Activated CD4-positive, alpha-beta T cell treated with anti-CD3 and anti-CD28 coated beads, Interleukin-2, amount 50 U/mL, for 48 hours (primary cell): ENCODE measurements around the gene FGF10.

ENCODE experiments used
- DNase-seq, 2 experiments: peaks; one replicate each; pipeline ENCODE4 v3.0.0-alpha.2; 2020

The FGF10 gene

DNA sequence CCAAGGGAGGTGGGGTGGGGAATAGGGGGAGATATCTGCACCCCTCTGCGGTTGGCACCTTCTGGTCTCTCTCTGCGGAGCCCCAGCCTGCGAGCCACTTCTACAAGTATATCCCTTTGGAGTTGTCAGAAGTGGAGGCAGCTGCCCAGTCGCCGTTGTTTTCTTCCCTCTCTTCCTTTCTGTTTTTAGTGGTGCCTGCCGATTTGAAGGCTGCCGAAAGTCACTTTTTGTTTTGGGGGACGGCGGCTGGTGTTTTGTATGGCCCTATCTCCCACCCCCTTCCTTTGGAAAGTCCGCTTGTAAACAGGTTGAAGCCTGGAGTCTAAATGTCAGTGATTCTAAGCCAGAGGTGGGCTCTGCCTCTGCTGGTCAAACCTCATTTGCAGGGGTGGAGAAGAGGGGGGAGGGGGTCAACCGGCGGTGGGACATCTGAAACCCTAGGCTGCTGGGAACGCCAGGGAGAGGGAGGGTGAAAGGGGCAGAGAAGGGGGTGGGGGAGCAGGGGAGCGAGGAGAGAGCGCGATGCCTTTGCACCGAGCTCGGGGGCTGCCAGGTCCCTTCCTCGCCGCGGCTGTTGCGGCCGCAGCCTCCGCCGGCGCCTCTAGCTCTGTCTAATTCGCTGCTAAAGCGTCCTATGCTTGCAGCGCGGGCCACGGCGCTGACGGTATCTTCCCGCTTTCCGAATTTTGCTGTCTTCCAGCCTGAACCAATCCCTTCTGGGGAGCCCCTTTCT lies at the start of gene FGF10:
Gene FGF10, minus strand, starts transcription at position 331 of the 733 bp plus-strand sequence. CDS start 738 bp downstream, outside the sequence.
- DNase-seq: no peak

DNA sequence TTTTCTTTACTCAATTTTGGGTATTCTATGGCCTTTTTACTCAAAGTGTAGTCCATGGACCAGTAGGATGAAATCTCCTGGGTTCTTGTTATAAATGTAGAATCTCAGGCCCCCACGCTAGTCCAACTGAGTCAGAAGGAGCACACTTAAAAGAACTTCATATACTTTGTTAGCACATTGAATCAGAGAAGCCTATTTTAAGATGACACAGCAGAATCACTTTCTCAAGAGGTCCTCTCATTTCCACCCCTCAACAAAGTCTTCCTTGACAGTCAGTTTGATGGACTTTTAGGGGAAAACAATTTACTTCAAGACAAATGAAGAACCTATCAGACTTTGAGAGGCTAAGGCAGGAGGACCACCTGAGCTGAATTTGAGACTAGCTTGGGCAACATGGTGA lies 37.7 kb upstream of the FGF10 start:
- DNase-seq: no peak

DNA sequence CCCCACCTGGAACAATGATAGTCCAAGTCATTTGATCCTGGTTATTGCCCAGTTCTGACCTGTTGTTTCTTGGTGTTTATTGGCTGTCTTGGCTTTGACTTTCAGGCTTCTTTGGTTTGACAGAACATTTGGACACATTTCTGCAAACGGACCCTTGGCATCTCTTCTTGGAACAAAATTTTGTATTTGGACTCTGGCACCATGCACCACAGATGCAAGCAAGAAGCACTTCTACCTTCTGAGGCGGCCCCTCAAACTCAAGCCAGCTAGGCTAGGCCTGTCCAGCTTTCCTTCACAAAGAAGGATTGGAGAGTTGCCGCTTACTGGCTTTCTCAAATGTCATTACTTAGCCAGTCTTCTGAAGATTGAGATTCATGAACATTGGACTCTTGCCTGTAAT lies 23.1 kb upstream of the FGF10 start:
- no peak for DNase-seq

DNA sequence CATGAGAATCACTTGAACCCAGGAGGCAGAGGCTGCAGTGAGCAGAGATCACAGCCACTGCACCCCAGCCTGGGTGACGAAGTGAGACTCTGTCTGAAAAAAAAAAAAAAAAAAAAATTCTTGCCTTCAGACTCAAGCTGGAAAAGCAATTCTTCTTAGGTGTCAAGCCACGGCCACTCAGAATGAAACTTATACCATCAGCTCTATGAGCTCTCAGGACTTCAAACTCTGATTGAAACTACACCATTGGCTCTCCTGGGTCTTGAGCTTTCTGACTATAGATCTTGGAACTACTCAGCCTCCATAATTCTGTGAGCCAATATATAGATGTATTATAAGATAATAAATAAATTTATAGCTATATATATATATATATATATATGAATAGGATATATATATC lies 12.9 kb upstream of the FGF10 start:
- no peak for DNase-seq

DNA sequence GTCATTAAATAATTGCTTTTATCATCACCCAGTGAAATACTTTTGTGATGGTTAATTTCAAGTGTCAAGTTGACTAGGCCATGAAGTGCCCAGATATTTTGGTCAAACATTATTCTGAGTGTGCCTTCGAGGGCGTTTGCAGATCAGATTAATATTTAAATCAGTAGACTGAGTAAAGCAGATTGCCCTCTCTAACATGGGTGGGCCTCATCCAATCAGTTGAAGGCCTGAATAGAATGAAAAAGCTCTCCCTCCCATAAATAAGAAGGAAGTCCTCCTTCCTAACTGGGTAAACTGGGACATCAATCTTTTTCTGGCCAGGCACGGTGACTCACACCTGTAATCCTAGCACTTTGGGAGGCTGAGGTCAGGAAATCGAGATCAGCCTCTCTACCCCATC lies 12.4 kb upstream of the FGF10 start:
- no peak for DNase-seq

DNA sequence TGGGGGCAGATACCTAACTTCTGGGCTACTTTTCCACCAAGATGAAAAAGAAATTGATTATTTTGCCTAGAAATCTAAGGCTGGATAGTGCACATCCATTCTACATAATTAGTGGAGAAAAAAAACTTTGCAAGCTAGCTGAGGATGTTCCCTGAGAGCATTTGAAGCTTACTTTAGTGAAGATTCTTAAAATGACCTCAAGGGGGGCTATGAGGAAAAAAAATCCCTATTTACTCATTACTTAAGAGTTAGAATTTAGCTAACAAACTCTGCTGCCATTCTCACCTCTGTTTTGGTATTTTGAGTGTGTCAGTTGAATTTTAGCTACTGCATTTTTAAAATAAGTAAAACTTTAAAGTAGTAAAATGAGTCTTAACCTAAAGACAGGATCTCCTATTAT lies 9.2 kb upstream of the FGF10 start:
- DNase-seq: no peak

DNA sequence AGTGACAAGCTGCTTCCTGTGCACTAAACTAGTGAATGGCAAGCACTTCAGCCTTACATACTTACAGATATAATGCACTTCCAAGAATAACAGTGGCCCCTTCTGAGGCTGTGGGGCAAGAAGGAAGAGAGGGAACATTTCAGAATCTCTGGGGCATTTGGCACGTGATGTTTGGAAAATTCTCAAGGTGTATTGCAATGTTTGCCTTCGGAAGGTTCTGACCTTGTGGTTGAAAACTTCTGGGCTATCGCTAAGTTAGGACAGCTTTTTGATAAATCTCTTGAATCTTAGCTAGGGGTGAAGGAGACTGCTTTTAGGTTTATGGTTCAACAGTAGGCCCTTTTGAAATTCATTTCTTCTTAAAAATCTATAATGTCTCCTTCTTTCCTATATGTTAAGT lies 7.1 kb upstream of the FGF10 start:
- no peak for DNase-seq

DNA sequence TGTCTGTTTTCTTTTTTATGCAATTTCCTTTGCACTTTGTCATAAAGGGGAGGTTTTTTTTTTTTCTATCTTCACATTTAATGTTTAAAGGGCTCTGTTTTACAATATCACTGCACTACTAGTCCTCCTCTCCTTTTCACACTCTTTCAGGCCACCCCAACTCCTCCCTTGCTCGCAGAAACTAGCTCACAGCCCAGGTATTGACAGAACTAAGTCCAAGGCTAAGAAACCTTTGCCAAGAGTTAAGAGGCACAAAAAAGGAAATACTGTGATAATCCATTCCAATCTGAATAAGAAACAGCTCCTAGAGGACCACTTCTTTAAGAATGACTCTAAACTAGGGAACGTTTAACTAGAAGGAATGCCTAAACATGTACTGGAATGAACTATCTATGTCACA lies 1.1 kb upstream of the FGF10 start:
- DNase-seq: no peak

DNA sequence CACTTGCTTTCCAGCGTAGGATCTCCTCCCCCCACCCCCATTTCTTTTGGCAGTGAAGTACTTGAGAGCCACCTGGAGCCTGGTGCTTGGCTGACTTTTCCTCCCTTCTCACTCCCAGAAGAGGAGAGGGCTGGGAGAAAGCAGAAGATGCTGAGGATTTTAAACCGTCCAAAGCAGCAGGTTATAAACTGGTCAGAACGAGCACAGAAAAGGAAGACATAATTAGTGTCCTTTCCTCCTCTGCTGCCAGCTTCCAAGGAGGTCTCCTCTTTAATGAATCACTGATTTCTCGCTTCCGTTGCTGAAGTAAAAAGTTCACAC lies 563 bp upstream of the FGF10 start:
- DNase-seq: no peak

DNA sequence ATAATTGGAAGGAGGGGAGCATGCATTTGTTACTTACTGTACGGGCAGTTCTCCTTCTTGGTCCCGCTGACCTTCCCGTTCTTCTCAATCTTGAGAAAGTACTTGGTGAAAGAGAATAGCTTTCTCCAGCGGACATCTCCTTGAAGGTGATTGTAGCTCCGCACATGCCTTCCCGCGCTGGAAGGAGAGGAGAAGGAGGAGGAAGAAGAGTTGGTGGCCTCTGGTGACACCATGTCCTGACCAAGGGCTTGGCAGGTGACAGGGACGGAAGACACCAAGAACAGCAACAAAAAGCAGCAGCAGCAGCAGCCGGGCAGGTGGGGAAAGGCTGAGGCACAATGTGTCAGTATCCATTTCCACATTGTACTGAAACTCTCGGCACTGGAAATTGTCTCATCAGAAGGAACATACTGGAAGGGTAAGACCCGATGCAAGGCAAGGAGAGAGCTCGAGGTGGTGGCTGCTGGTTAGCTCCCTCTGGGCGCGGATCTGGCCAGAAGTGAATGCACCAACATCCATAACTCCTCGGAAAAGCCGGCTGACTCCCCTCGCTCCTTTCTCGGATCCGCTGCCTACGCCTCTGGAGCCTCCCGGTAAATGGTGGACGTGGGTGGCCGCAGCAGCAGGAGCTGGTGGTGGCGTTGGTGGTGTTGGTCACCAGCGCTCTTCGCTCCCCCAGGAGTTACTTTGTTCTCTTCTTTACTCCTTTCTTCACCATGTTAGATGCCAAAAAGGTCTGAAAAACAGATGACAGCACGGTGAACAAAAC lies 715 bp downstream of the FGF10 start:
- no peak for DNase-seq

DNA sequence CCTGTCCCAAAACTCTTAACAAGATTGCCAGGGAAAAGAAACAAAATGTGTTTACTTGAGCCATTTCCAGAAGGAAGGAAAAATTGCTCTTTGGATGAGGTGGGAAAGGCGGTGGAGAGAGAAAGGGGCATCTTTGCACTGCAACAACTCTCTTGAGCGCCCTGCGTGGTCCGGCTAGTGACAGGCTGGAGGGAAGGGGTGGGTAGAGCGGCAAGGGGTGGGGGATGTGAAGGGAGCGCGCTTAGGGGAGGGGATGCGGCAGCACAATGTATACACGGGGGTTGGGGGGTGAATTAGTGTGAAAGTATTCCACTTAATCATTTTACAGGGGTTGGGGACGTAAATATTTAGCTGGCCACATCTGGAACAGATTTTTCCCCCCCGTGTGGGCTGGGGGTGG lies 1.3 kb downstream of the FGF10 start:
- DNase-seq: no peak

DNA sequence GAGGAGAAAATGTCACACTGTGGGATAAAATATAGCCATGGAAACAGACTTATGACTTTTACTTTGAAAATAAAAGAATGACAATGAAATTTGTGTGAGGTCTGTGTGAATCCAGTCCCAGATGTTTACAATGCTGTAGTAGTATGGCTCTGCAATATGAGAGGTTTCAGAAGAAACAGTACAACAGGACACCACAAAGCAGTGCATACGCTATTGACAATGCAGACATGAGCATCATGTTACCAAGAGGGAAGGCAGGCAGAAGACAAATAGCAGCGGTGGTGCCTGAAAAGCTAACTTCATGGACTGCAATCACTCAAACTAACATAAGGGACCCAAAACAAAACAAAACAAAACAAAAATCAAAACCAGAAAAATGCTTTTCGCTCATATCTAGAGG lies 1.8 kb downstream of the FGF10 start:
- no peak for DNase-seq

DNA sequence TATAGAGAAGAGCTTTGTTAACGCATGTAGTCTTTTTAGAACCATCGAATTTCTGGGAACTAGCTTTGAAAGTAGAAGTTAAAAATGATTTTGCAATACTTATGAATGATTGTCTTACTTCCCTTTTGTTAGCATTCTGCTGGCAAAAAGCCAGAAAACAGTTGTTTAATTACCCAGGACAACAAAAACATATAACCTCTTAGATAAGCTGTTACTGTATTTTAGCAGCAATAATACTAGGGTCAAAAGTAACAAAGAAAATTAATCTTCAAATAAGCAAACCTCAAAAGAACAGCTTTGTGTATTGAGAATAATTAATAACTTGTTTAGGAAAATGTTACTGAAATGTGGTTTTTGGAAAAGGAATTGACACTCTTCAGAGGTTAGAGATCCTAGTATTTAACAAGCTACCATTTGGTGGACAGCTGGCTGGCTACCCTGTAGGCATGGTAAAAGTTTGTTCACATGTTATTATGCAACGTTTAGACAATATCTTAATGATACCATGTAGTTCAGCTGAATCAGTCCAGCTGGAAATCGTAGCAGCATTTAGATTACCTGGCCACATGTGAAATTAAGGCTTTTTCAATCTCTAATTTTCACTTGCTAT lies 3.8 kb downstream of the FGF10 start:
- no peak for DNase-seq

DNA sequence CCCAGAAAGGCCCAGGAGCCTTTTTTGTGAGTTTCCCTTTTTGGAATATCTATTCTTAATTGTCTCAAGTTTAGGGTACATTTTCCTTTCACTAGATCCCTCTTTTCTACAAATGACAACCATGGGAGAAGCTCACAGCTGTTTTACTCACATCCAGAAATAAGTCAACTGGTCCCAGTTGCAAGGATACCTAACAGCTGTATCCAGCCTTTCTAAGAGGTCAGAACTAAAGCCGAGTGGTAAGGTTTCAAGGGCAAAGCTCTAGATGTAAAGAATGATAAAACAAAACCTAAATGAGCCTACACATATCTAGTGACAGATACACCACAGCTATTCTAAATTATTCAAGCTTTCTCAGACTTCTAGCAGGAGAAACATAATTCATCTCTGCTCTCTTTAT lies 4.4 kb downstream of the FGF10 start:
- DNase-seq: no peak

DNA sequence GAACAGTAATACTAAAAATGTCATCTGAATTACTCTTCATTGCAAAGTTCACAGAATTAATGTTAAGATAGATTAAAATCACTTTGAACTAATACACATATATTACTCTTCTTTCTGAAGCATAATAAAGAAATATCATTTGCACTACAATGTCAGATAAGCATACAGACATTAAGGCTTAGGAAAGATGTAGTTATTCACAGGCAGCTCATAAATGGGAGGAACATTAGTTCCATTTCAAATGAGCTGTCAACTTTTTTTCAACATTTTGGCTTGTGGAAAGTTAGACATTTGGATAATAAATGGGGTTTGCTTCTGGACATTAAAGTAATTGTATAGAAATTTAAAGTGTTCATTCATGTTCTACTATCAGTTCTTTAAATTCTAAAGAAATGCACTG lies 6.3 kb downstream of the FGF10 start:
- no peak for DNase-seq

DNA sequence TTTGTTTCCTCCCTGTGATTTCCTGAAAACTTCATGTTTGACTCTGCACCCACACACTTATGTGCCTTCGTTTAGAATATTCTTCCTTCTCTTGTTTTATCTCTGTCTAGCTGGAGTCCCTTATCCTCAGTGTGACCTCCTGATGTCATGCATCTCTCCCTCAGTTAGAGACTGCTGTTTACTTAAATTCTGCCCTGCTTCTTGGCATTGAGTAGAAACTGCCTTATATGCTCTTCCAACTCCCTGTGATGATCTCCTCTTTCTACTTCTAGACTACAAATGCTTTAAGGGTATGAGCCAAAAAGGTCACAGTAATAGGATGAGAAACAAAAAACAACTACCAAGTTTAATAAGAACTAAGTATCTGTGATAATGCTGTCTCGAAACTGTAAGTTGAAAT lies 12.2 kb downstream of the FGF10 start:
- DNase-seq: no peak

DNA sequence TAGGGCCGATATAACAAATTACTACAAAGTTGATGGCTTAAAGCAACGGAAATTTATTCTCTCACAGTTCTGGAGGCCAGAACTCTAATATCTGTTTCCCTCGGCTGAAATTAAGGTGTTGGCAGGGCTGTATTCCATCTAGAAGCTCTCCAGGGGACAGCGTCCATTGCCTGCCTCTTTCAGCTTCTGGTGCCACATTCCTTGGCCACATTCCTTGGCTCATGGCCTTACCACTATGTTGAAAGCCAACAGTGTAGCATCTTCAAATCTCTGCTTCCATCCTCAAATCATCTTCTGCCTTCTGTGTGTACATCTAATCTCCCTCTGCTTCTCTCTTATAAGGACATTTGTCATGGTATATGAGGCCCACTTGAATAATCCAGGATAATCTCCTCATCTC lies 17.2 kb downstream of the FGF10 start:
- DNase-seq: no peak

DNA sequence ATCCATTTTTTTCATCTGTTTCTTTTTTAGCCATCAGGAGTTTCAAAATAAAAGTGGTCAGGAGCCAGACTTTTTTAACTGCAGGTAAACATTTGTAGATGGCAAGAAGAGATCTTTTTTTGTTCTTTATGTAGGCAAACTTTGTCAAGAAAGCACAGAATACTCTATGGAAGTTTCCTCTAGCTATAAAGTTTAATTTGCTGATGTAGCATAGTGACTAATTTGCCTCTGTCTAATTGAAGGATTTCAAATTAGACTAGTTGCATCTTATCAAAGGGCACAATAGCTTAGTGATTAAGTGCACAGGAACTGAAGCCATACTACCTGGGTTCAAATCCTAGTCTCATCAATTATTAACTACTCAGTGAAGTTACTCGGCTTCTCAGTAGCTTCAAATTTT lies 22.0 kb downstream of the FGF10 start:
- no peak for DNase-seq

DNA sequence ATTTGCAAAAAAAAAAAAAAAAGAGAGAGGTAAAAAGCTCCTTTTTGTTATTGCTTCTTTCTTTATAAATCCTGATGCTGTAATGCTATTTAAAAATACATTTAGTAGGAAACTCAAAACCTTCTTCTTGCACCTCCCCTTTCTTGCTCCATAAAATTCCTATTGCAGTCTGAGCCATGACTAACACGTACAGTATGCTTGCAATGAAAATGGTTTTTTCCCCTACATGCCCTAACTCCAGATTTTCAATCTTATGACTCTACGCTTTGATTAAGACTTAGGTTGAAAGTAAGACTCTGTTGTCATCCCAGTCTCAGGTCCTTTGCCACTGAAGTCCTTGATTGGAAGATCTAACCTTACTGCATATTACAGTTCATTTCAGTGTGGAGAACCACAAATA lies 23.9 kb downstream of the FGF10 start:
- no peak for DNase-seq

DNA sequence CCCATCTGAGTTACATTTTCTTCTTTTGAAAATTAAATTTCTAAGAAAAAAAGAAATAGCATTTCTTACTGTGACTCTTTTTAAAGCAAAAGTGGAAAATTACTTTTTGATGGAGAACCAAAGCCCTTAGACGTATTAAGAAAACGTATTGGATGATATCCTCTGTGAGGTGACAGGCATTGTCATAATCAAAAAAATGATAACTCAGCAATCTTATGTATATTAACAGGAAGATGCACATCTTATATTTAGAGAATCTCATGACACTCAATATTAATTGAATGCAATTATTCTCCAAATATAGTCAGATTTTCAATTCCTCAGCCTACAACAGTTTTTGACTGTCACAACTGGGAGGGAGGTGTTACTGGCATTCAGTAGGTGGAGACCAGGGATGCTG lies 25.1 kb downstream of the FGF10 start:
- DNase-seq: no peak

DNA sequence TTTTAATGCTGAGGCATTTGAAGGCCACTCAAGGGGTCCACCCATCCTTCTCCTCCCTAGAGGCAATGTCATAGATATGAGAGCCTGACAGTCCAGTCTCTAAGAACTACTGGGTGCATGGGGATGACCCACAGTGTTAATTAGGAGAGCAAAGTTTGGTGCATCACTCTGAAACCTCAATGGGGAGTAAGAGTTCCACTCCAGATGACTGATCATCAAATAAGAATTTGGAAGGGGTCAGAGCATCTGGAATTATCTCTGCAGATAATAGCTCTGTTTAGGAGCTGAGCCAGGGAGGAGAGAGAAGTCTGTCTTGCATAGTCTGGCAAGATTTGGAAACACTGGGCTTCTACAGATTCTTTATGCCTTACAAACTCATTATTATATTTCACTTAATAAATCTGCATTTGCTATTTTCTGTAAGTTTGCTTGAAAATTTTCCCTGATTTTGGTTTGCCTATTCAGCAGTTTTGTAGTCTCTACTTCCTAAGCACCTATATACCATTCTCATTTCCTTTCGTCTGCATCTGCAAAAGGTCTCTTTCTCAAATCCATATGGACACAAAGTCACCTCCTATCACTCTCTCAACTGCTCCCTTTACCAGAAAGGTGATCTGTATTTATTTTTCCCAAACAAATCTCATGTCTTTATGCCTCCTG lies 27.7 kb downstream of the FGF10 start:
- no peak for DNase-seq

DNA sequence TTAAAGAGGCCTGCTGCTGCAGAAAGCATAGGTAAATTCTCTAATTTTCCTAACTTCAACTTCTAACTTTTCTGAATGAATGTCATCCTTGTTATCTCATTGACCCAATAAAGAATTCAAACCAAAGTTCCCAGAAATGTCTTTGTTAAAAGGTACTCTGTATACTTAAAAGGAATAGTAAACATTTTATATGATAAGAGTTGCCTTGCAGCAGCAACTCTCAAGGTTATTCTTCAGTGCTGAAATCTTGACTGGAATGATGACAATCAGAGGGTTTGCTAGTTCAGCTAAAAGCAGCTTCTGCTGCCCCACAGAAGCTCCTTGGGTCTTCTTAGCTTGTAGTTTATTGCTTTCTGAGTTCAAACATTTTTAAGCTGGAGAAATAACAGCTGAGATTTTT lies 28.3 kb downstream of the FGF10 start:
- DNase-seq: no peak

DNA sequence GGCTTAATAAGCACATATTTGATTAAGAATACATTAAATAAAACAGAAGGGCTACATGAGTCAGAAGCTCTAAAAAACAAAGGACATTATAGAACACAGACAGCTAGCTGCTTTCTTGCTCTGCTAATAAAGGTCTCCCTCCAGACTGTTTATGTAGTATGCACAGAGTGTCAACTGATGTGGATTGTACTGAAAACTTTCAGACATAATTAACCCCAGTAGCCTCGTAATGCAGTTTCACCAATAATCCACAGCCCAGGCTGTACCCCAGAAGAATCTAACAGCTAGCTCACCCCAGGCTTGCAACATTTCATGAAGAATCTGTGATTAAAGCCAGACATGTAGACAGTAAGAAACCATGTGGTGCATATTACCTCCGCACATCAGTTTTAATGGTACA lies 30.8 kb downstream of the FGF10 start:
- DNase-seq: no peak

DNA sequence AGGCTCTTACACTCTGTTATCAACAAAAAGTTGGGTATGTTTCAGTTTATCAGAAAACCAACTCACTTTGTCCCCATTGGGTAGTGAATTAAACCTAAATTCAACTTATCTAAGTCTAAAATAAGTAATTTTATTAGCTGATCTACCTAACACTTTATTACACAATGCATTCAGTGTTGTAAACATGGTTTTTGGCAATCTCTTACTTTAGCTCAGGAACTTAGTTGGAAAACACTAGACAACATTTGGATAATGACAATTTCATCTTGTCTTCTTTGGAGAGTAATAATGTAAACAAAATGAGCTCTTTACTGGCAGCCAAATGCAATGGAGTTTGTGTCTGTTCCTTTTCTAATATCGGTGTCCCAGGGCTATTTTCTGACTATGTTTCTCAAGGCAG lies 33.0 kb downstream of the FGF10 start:
- no peak for DNase-seq
